GM10248 (cell line): ENCODE results near the gene ACSM6.

ENCODE experiments used
- CTCF ChIA-PET: fragments of 300-600 bp; sonication (Branson Sonifier 250); formaldehyde crosslinking; extraction: SDS; loops from one replicate; lab custom pipeline; 2021; ENCODE audit warnings: antibody characterized with exemption; lab: Yijun Ruan, JAX
- POLR2A ChIA-PET: fragments of 350-650 bp; sonication (Branson Sonifier 250); formaldehyde crosslinking; extraction: SDS; loops from one replicate; lab custom pipeline; 2020; ENCODE audit warnings: antibody characterized with exemption; lab: Yijun Ruan, JAX
- DNase-seq: peaks from one replicate; pipeline ENCODE4 v3.0.0; 2012; ENCODE audit errors: extremely low spot score
- CTCF ChIP-seq: IDR thresholded peaks from 2 replicates; pipeline ENCODE4 v1.5.1; 2012; ENCODE audit warnings: mild to moderate bottlenecking, low read depth; ENCODE audit errors: extremely low read depth, missing control alignments, control extremely low read depth

The ACSM6 gene

GRCh38 chr10:95247881-95248583 is 54.0 kb downstream of the ACSM6 start:
- POLR2A ChIA-PET = interaction anchor here (0.6 kb wide), 1 partner anchor 78 kb away, joined by 8 read pairs; no protein-coding TSS in a partner anchor
- CTCF ChIA-PET = interaction anchor here (1.1 to 8.0 kb wide), 17 partner anchors 11 to 199 kb away, joined by 3 to 277 read pairs (median 10); no protein-coding TSS in a partner anchor
- no peak for DNase-seq
- TF ChIP-seq CTCF = no peak

- CTCF ChIA-PET = interaction anchor here (0.7 to 8.0 kb wide), 3 partner anchors 11 to 114 kb away, joined by 3 to 277 read pairs (median 3); no protein-coding TSS in a partner anchor
- TF ChIP-seq CTCF = no peak
- POLR2A ChIA-PET = no interaction called here
- DNase-seq = no peak
Measured at GRCh38 chr10:95248989-95249388, 55.0 kb downstream of the ACSM6 start.

- CTCF ChIA-PET = interaction anchor here (0.7 to 8.0 kb wide), 4 partner anchors 10 to 125 kb away, joined by 3 to 277 read pairs (median 4); no protein-coding TSS in a partner anchor
- POLR2A ChIA-PET = no interaction called here
- TF ChIP-seq CTCF = no peak
- DNase-seq = no peak
Measured at GRCh38 chr10:95249467-95249866, 55.4 kb downstream of the ACSM6 start.

GRCh38 chr10:95250856-95251255 is 56.8 kb downstream of the ACSM6 start:
- DNase-seq = no peak
- TF ChIP-seq CTCF = no peak
- ChIA-PET CTCF (interaction anchor here (1.6 kb wide), 1 partner anchor 113 kb away, joined by 4 read pairs; no protein-coding TSS in a partner anchor), POLR2A (no interaction called here)

- ChIA-PET POLR2A (no interaction called here), CTCF (interaction anchor here (5.8 kb wide), 1 partner anchor 11 kb away, joined by 24 read pairs; no protein-coding TSS in a partner anchor)
- no peak for DNase-seq
- TF ChIP-seq CTCF = no peak
Measured at GRCh38 chr10:95253007-95253406, 59.0 kb downstream of the ACSM6 start.

GRCh38 chr10:95253686-95254085 is 59.6 kb downstream of the ACSM6 start:
- TF ChIP-seq CTCF = no peak
- DNase-seq = no peak
- POLR2A ChIA-PET = no interaction called here
- CTCF ChIA-PET = interaction anchor here (0.9 to 5.8 kb wide), 4 partner anchors 11 to 108 kb away, joined by 3 to 24 read pairs (median 4); no protein-coding TSS in a partner anchor
